HepG2 (cell line): ENCODE measurements around the gene H2AZ2. TPM values are rescaled to one million over a fixed set of nuclear protein-coding genes. Genes with fewer than 3 reads are reported as not detected.

Experiments used
- AFF4 ChIP-seq: sonication (generic); formaldehyde crosslinking; IDR thresholded peaks from 2 replicates; pipeline ENCODE4 v1.4.0; 2020; ENCODE audit warnings: missing genetic modification reagents
- AGO1 ChIP-seq: fragments of 200-400 bp; formaldehyde crosslinking; IDR thresholded peaks from 2 replicates; pipeline ENCODE4 v1.6.1; 2017; ENCODE audit warnings: mild to moderate bottlenecking, low read depth, low read length, moderate library complexity; ENCODE audit not compliant: poor library complexity, severe bottlenecking
- ATRX ChIP-seq: sonication (generic); formaldehyde crosslinking; IDR thresholded peaks from 2 replicates; pipeline ENCODE4 v1.4.0; 2020; ENCODE audit warnings: missing genetic modification reagents, borderline replicate concordance
- GLMP ChIP-seq: sonication (generic); formaldehyde crosslinking; IDR thresholded peaks from 2 replicates; pipeline ENCODE4 v1.9.0; 2021; ENCODE audit warnings: missing genetic modification reagents, mild to moderate bottlenecking, borderline replicate concordance
- HINFP ChIP-seq: sonication (generic); formaldehyde crosslinking; IDR thresholded peaks from 2 replicates; pipeline ENCODE4 v1.4.0; 2020; ENCODE audit warnings: low read depth, mild to moderate bottlenecking, missing genetic modification reagents
- HOMEZ ChIP-seq: IDR thresholded peaks from 2 replicates; pipeline ENCODE4 v1.6.1; 2016; ENCODE audit warnings: low read depth
- NFKB2 ChIP-seq: sonication (generic); formaldehyde crosslinking; IDR thresholded peaks from 2 replicates; pipeline ENCODE4 v1.4.0; 2020; ENCODE audit warnings: missing genetic modification reagents, borderline replicate concordance
- SMAD3 ChIP-seq: sonication (generic); formaldehyde crosslinking; IDR thresholded peaks from 2 replicates; pipeline ENCODE4 v1.4.0; 2020; ENCODE audit warnings: missing genetic modification reagents
- SOX5 ChIP-seq: IDR thresholded peaks from 2 replicates; pipeline ENCODE4 v1.6.1; 2016; ENCODE audit warnings: borderline replicate concordance
- SP4 ChIP-seq: sonication (generic); formaldehyde crosslinking; IDR thresholded peaks from 2 replicates; pipeline ENCODE4 v1.8.1; 2023; ENCODE audit warnings: mild to moderate bottlenecking, missing genetic modification reagents
- TCF12 ChIP-seq, 2 experiments: fragments of 450-650 bp in 1 of 2; sonication (generic) in 1 of 2; formaldehyde crosslinking in 1 of 2; IDR thresholded peaks; 2 replicates each; pipeline versions ENCODE4 v1.6.1 to v1.8.0; 2017 to 2022; ENCODE audit warnings: antibody characterized with exemption in 1 of 2, mild to moderate bottlenecking in 1 of 2, missing genetic modification reagents in 1 of 2, moderate library complexity in 1 of 2
- TRAFD1 ChIP-seq: sonication (generic); formaldehyde crosslinking; IDR thresholded peaks from 2 replicates; pipeline ENCODE4 v1.5.1; 2020; ENCODE audit warnings: missing genetic modification reagents, mild to moderate bottlenecking, borderline replicate concordance
- YEATS4 ChIP-seq: sonication (generic); formaldehyde crosslinking; IDR thresholded peaks from 2 replicates; pipeline ENCODE4 v1.4.0; 2020; ENCODE audit warnings: missing genetic modification reagents, borderline replicate concordance
- ZNF710 ChIP-seq: sonication (generic); formaldehyde crosslinking; IDR thresholded peaks from 2 replicates; pipeline ENCODE4 v1.5.0; 2020; ENCODE audit warnings: mild to moderate bottlenecking, missing genetic modification reagents, borderline replicate concordance
- polyA plus RNA-seq, 8 experiments: library from polyadenylated mRNA; depleted of rRNA in 3 of 8; stranded (reverse) in 7 of 8; unstranded in 1 of 8; fragments of >200 nt; fragmentation: Illumina TruSeq in 4 of 8; extraction: Trizol in 4 of 8; gene quantifications; 2 replicates each; pipeline versions ENCODE4 v1.2.1 to v1.2.3, GENCODE V29; 2011 to 2016; ENCODE audit warnings: low read depth in 4 of 8, missing spikeins in 1 of 8, mixed read lengths in 1 of 8; ENCODE audit not compliant: insufficient read depth in 1 of 8
- total RNA-seq, 5 experiments: library from RNA; depleted of rRNA; stranded (reverse); fragments of >200 nt; fragmentation: Illumina TruSeq; extraction: Trizol; gene quantifications; 2 replicates each; pipeline ENCODE4 v1.2.3, GENCODE V29; 2016; ENCODE audit warnings: low read depth in 1 of 5

The H2AZ2 gene
- total and polyA plus RNA-seq, 2 of the 13 experiments (the other 11 are each of a cell fraction or from before 2014, with no cell fraction given): 121 to 223 TPM

- peak; percentile 20; the same call in 1 of the 2 replicates for TF ChIP-seq HINFP (CRISPR knock-in tag)
- TF ChIP-seq GLMP (CRISPR knock-in tag): peak; percentile 17; the same call in 1 of the 2 replicates
- TF ChIP-seq YEATS4 (CRISPR knock-in tag): peak; percentile 86
- peak; percentile 86 for TF ChIP-seq SP4 (CRISPR knock-in tag)
- TF ChIP-seq SMAD3 (CRISPR knock-in tag): no peak
- TF ChIP-seq SOX5: 0 out of 2 replicates have a peak, but pooled peaks have one; percentile 4
- TF ChIP-seq TRAFD1 (CRISPR knock-in tag): 0 out of 2 replicates have a peak, but pooled peaks have one; percentile 57
- 0 out of 2 replicates have a peak, but pooled peaks have one; percentile 7 for TF ChIP-seq HOMEZ (CRISPR knock-in tag)
- no peak for TF ChIP-seq ATRX
- peak; percentile 52; the same call in 1 of the 2 replicates for TF ChIP-seq NFKB2 (CRISPR knock-in tag)
- 0 out of 2 replicates have a peak, but pooled peaks have one; percentile 57 for TF ChIP-seq AFF4 (CRISPR knock-in tag)
- peak; percentile 14; the same call in 1 of the 2 replicates for TF ChIP-seq ZNF710
- peak; percentile 90 for TF ChIP-seq AGO1
- no peak for TF ChIP-seq TCF12 (IDR thresholded peaks at IDR 0.05)
- peak; percentile 68; the same call in 1 of the 2 replicates for TF ChIP-seq TCF12 (CRISPR knock-in tag; IDR thresholded peaks at IDR 0.05)
These were observed 51.2 kb downstream of the H2AZ2 start, which contains the start of gene PPIA (continued) for GRCh38 chr7:44796504-44797328.
